Heart right ventricle (tissue), 16 donors: ENCODE results near the gene PRSS48. TPM values are rescaled to one million over a fixed set of nuclear protein-coding genes. Genes with fewer than 3 reads are reported as not detected.
A peak's percentile ranks its signal among the peaks of the same experiment; 100 is the strongest.
"Not testable (repeated sequence)": the region's sequence is repeated elsewhere in the genome, so short reads cannot be mapped to it uniquely, and the experiment has no call there.

Experiments
- ATAC-seq, 8 donors: fragments of 200-7000 bp; cut with Tn5 transposase; one replicate each; pipeline ENCODE4 v1.9.1; 2020; ENCODE audit warnings: mild to moderate bottlenecking in 8 of 8, moderate library complexity in 8 of 8, moderate number of reproducible peaks in 1 of 8
- DNase-seq, 2 donors: peaks; one replicate each; pipeline ENCODE4 v3.0.0-alpha.2; 2020
- H3K27ac ChIP-seq, 10 donors: fragments of 200-600 bp; sonication (generic) in 2 of 10; one replicate each; pipeline versions ENCODE4 v1.5.0 to v1.8.0; 2020 to 2022; ENCODE audit warnings: mild to moderate bottlenecking in 3 of 10
- H3K27me3 ChIP-seq, 7 donors: fragments of 200-600 bp; one replicate each; pipeline ENCODE4 v1.8.0; 2021 to 2022; ENCODE audit warnings: mild to moderate bottlenecking in 2 of 7
- H3K36me3 ChIP-seq, 9 donors: fragments of 200-600 bp; sonication (generic) in 1 of 9; one replicate each; pipeline versions ENCODE4 v1.5.0 to v1.8.0; 2020 to 2022; ENCODE audit warnings: mild to moderate bottlenecking in 2 of 9
- H3K4me1 ChIP-seq, 9 donors: fragments of 200-600 bp; sonication (generic) in 1 of 9; one replicate each; pipeline versions ENCODE4 v1.5.0 to v1.8.0; 2020 to 2022; ENCODE audit warnings: mild to moderate bottlenecking in 4 of 9
- H3K4me3 ChIP-seq, 10 donors: fragments of 200-600 bp; sonication (generic) in 2 of 10; one replicate each; pipeline versions ENCODE4 v1.5.0 to v1.8.0; 2020 to 2022; ENCODE audit warnings: mild to moderate bottlenecking in 7 of 10, moderate library complexity in 2 of 10
- H3K9me3 ChIP-seq, 11 donors: fragments of 200-600 bp in 10 of 11; sonication (generic) in 2 of 11; one replicate each; pipeline versions ENCODE4 v1.5.0 to v1.8.0; 2013 to 2022; ENCODE audit warnings: mild to moderate bottlenecking in 2 of 11, control low read depth in 1 of 11, moderate library complexity in 1 of 11
- WGBS, 2 donors: extraction: QIAGEN DNeasy Blood & Tissue Kit; methylation state at CpG; one replicate each; pipeline ENCODE4 v1.1.7; 2013; ENCODE audit warnings: inconsistent platforms in 1 of 2; 5-methylcytosine and 5-hydroxymethylcytosine counted together
- intact Hi-C, 10 donors: fragments of 100-400 bp; cut with DNase I; formaldehyde crosslinking; loops; one replicate each; pipeline versions ENCODE4 v1.11.1 to v1.14.2; 2022
- polyA plus RNA-seq, 2 donors: library from polyadenylated mRNA; stranded (reverse); fragments of 200-250 nt; gene quantifications; one replicate each; pipeline ENCODE4 v1.2.3, GENCODE V29; 2013
- total RNA-seq, 10 donors: library from RNA; stranded (reverse); fragmentation: NEBNext Ultra II Directional in 3 of 10; extraction: Animal tissue kit (Norgen Biotek cat#: 25700) in 3 of 10; gene quantifications; one replicate each; pipeline versions ENCODE4 v1.2.1 to v1.2.4, GENCODE V29; 2021 to 2023
- TF ChIP-seq, protein P1 (sequence below), 9 donors: fragments of 200-600 bp; sonication (generic) in 2 of 9; IDR thresholded peaks; one replicate each; pipeline versions ENCODE4 v1.5.0 to v1.8.0; 2021 to 2022; ENCODE audit warnings: antibody characterized with exemption in 9 of 9, mild to moderate bottlenecking in 5 of 9, moderate library complexity in 1 of 9
- donor health status: Arrhythmogenic right ventricular cardiomyopathy.
- donor health status: ischemic (EF 13 %, LVEDD 7.1; RV severe dilation, severe dysfunction).
- donor health status: healthy with polysubstance abuse.
- donor health status: DM: no; HTN: yes; CAD: no.
- donor health status: DM: no; HTN: no; CAD: no.
- donor health status: ischemic (EF 25% LVEDD 6.9; RV normal size, moderate dysfunction).
- donor health status: ischemic (EF 25% LVEDD 5.7; RV mildly dilated, moderate dysfunction).
- donor health status: healthy.
- donor health status: DM: yes; HTN: yes; CAD: no.
- donor health status: Ischemic cardiomyopathy.
- donor health status: ischemic (EF 35%, LVEDD 5.7; RV mildly dilated, moderate dysfunction).
- donor health status: nonischemic (EF 11% LVEDD 7.7; RV severe dilation, severe dysfunction).
- donor health status: DM: yes; HTN: yes; CAD: no.
- donor health status: PGD.
- donor health status: ischemic (EF 29% LVEDD 5.4; RV normal size, mild dysfunction).
- donor health status: nonischemic (EF 23%, LVEDD 6.1; RV moderate dilation, normal function).

Gene PRSS48
- total and polyA plus RNA-seq, 12 donors = not detected

DNA sequence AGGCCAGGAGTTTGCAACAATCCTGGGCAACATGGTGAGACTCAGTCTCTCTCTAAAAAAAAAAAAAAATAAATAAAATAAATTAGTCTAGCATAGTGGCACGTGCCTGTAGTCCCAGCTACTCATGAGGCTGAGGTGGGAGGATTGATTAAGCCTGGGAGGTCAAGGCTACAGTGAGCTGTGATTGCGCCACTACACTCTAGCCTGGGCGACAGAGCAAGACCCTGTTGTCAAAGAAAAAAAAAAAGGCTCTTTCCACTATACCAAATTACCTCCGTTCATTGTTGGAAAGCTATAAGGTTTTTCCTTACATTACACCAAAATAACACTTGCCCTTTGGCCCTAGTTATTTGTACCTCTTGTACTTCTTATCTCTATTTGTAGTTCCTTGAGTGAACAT is 9.9 kb upstream of the PRSS48 start:
- Histone ChIP-seq H3K36me3 (no peaks in the 10 kb centered on the region), H3K9me3 (peaks cover 0 to 7% (median 0%) of the 10 kb centered on the region in 11 donors), H3K27me3 (no peaks in the 10 kb centered on the region), H3K4me1 (peaks cover 0 to 25% (median 17%) of the 10 kb centered on the region in 9 donors), H3K27ac (no peak overlapping the region), H3K4me3 (no peak overlapping the region)
- DNase-seq = no peak
- ATAC-seq = no peak
- intact Hi-C loops = loop anchor here in 1 of 10 donors (5.0 kb wide), 1 partner anchor 85 kb away; no protein-coding TSS in a partner anchor
- TF ChIP-seq, protein P1, sequence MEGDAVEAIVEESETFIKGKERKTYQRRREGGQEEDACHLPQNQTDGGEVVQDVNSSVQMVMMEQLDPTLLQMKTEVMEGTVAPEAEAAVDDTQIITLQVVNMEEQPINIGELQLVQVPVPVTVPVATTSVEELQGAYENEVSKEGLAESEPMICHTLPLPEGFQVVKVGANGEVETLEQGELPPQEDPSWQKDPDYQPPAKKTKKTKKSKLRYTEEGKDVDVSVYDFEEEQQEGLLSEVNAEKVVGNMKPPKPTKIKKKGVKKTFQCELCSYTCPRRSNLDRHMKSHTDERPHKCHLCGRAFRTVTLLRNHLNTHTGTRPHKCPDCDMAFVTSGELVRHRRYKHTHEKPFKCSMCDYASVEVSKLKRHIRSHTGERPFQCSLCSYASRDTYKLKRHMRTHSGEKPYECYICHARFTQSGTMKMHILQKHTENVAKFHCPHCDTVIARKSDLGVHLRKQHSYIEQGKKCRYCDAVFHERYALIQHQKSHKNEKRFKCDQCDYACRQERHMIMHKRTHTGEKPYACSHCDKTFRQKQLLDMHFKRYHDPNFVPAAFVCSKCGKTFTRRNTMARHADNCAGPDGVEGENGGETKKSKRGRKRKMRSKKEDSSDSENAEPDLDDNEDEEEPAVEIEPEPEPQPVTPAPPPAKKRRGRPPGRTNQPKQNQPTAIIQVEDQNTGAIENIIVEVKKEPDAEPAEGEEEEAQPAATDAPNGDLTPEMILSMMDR (IDR thresholded peaks at IDR 0.05) = no peak
- 83 to 92% methylated on average over 4 of the region's 4 CpGs for WGBS, 2 donors

DNA sequence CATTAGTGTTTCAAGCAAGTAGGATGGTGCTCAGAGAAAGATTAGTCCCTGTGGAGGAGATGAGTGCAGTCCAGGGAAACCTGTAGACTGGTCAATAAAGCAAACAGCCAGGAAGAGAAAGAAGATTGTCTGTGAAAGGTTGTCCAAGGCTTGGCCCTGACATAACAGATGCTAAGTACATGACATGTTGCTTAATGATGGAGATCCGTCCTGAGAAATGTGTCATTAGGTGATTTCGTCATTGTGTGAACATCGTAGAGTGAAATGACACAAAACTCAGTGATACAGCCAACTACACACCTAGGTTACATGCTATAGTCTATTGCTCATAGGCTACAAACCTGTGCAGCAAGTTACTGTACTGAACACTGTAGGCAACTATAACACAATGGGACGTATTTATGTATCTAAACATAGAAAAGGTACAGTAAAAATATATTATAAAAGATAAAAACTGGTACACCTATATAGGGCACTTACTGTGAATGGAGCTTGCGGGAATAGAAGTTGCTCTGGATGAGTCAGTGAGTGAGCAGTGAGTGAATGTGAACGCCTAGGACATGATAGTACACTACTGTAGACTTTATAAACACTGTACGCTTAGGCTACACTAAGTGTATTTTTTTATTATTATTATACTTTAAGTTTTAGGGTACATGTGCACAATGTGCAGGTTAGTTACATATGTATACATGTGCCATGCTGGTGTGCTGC is 9.0 kb upstream of the PRSS48 start:
- DNase-seq (no peak), ATAC-seq (no peak)
- H3K36me3 ChIP-seq = no peaks in the 10 kb centered on the region
- H3K4me3 ChIP-seq = no peak overlapping the region
- no peak overlapping the region for H3K27ac ChIP-seq
- no peaks in the 10 kb centered on the region for H3K27me3 ChIP-seq
- H3K4me1 ChIP-seq = peaks cover 0 to 23% (median 8%) of the 10 kb centered on the region in 9 donors
- TF ChIP-seq, protein P1 (IDR thresholded peaks at IDR 0.05) = no peak
- 82 to 95% methylated on average over 7 of the region's 7 CpGs for WGBS, 2 donors
- intact Hi-C loops = loop anchor here in 1 of 10 donors (5.0 kb wide), 1 partner anchor 84 kb away; no protein-coding TSS in a partner anchor
- peaks cover 0 to 7% (median 0%) of the 10 kb centered on the region in 11 donors for H3K9me3 ChIP-seq

DNA sequence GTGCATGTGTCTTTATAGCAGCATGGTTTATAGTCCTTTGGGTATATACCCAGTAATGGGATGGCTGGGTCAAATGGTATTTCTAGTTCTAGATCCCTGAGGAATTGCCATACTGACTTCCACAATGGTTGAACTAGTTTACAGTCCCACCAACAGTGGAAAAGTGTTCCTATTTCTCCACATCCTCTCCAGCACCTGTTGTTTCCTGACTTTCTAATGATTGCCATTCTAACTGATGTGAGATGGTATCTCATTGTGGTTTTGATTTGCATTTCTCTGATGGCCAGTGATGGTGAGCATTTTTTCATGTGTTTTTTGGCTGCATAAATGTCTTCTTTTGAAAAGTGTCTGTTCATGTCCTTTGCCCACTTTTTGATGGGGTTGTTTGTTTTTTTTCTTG is 8.1 kb upstream of the PRSS48 start:
- DNase-seq, H3K36me3 ChIP-seq, H3K27ac ChIP-seq, H3K9me3 ChIP-seq, H3K27me3 ChIP-seq, ATAC-seq, H3K4me3 ChIP-seq: not testable (repeated sequence)
- H3K4me1 ChIP-seq = peaks cover 0 to 17% (median 0%) of the 10 kb centered on the region in 9 donors
- intact Hi-C loops = loop anchor here in 1 of 10 donors (5.0 kb wide), 1 partner anchor 83 kb away; no protein-coding TSS in a partner anchor

DNA sequence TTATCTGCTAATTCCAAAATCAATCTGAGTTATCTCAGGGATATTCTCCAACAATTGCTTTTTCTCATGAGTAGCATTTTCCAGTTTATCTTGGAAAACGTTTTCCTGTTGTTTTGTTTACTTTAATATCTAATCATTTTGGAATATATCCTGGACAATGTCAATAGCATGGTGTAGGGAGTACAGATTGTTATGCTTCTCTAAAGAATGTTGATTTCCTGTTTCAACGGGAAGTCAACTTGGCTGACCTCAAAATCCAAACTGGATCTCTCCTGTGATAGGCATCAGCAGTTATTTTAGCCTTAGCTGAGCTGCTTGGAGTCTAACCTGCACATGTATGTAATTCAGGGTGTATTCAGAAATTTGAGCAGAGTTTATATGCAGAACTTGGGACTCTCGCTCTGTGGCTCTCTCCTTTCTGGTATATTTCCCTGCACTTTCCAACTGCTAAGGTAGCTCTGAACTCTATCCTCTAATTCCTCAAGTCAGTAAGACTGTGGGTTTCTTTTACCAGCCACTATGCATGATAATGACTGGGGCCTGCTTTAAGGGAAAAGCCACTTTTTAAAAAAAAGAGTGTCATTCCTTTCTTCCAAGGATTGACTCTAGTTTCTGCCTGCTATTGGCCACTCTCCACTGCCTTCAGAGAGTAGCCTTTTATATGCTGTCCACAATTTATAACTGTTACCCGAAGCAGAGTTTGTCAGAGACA is 7.7 kb downstream of the PRSS48 start:
- intact Hi-C loops = loop anchor here in 4 of 10 donors (2.0 to 10.0 kb wide), 3 partner anchors 38 to 70 kb away; partner anchors contain the start of gene SH3D19 (in 1 of the 4)
- ATAC-seq (peak in 7 of 8 donors; percentile 52 to 80 (median 66)), DNase-seq (no peak)
- Histone ChIP-seq H3K27ac (peak overlapping the region in 7 of 10 donors; percentile 24 to 64 (median 49)), H3K27me3 (no peaks in the 10 kb centered on the region), H3K36me3 (no peaks in the 10 kb centered on the region), H3K4me3 (no peak overlapping the region), H3K4me1 (peaks cover 0 to 38% (median 17%) of the 10 kb centered on the region in 9 donors), H3K9me3 (peaks cover 0 to 18% (median 7%) of the 10 kb centered on the region in 11 donors)
- WGBS, 2 donors = 38 to 39% methylated on average over 4 of the region's 4 CpGs
- TF ChIP-seq, protein P1 (IDR thresholded peaks at IDR 0.05) = no peak
